Heart left ventricle (tissue), 13 donors: Measurements from ENCODE around the gene PRPSAP1.

Experiments used
- POLR2A ChIP-seq, 2 donors: fragments of 450-650 bp; IDR thresholded peaks; one replicate each; pipeline ENCODE4 v1.6.1; 2017; ENCODE audit warnings: antibody characterized with exemption in 2 of 2, mild to moderate bottlenecking in 2 of 2, moderate library complexity in 2 of 2
- TF ChIP-seq, protein P1 (sequence below), 12 donors: fragments of 200-600 bp; sonication (generic) in 4 of 12; IDR thresholded peaks; one replicate each; pipeline versions ENCODE4 v1.5.0 to v1.8.0; 2018 to 2022; ENCODE audit warnings: antibody characterized with exemption in 12 of 12, mild to moderate bottlenecking in 5 of 12
- donor health status: ischemic (EF 13 %, LVEDD 7.1; RV severe dilation, severe dysfunction).
- donor health status: DM: no; HTN: yes; CAD: no.
- donor health status: DM: no; HTN: no; CAD: no.
- donor health status: ischemic (EF 25% LVEDD 6.9; RV normal size, moderate dysfunction).
- donor health status: ischemic (EF 25% LVEDD 5.7; RV mildly dilated, moderate dysfunction).
- donor health status: ischemic (EF 35%, LVEDD 5.7; RV mildly dilated, moderate dysfunction).
- donor health status: nonischemic (EF 11% LVEDD 7.7; RV severe dilation, severe dysfunction).
- donor health status: DM: yes; HTN: yes; CAD: no.
- donor health status: PGD.
- donor health status: ischemic (EF 29% LVEDD 5.4; RV normal size, mild dysfunction).
- donor health status: nonischemic (EF 23%, LVEDD 6.1; RV moderate dilation, normal function).

DNA sequence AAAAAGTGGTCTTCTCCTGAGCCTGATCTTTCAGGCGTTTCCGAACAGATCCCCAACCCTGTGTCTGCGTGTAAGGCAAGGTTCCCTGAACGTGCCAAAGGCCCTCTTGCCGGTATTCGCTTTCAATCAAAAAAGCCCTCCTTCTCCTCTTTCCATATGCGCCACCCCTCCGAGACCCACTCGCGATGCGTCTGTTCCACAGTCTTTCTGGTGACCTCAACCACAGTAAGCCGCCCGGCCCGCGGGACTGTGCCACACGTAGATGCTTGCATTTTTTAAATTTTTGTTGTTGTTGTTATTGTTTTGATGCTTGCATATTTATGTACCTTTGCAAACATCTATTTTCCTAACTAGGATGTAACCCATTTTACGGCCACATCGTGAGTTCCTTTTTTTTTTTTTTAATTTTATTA, 607 bp upstream of the PRPSAP1 start:
- no peak for TF ChIP-seq POLR2A (IDR thresholded peaks at IDR 0.05)
- TF ChIP-seq, protein P1, sequence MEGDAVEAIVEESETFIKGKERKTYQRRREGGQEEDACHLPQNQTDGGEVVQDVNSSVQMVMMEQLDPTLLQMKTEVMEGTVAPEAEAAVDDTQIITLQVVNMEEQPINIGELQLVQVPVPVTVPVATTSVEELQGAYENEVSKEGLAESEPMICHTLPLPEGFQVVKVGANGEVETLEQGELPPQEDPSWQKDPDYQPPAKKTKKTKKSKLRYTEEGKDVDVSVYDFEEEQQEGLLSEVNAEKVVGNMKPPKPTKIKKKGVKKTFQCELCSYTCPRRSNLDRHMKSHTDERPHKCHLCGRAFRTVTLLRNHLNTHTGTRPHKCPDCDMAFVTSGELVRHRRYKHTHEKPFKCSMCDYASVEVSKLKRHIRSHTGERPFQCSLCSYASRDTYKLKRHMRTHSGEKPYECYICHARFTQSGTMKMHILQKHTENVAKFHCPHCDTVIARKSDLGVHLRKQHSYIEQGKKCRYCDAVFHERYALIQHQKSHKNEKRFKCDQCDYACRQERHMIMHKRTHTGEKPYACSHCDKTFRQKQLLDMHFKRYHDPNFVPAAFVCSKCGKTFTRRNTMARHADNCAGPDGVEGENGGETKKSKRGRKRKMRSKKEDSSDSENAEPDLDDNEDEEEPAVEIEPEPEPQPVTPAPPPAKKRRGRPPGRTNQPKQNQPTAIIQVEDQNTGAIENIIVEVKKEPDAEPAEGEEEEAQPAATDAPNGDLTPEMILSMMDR (IDR thresholded peaks at IDR 0.05), result no peak
